RWPE1 (cell line): ENCODE data around the gene WDR20.

Experiments
- CTCF ChIA-PET: fragments of 350-600 bp; sonication (Branson Sonifier 250); formaldehyde crosslinking; extraction: SDS; loops from one replicate; lab custom pipeline; 2021; lab: Yijun Ruan, JAX
- POLR2A ChIA-PET: fragments of 400-600 bp; formaldehyde crosslinking; extraction: SDS; loops from one replicate; lab custom pipeline; 2020; ENCODE audit warnings: antibody characterized with exemption; ENCODE audit not compliant: low non-redundant PET; lab: Yijun Ruan, JAX
- DNase-seq: peaks from one replicate; pipeline ENCODE4 v3.0.0; 2012; ENCODE audit warnings: low spot score
- H3K27ac ChIP-seq: fragments of 450-650 bp; 2 replicates; pipeline ENCODE4 v1.5.1; 2017
- TF ChIP-seq, protein P1 (sequence below): fragments of 450-650 bp; conservative IDR thresholded peaks from 2 replicates; pipeline ENCODE4 v1.5.1; 2017; ENCODE audit warnings: low read depth, mild to moderate bottlenecking

The WDR20 gene

DNA sequence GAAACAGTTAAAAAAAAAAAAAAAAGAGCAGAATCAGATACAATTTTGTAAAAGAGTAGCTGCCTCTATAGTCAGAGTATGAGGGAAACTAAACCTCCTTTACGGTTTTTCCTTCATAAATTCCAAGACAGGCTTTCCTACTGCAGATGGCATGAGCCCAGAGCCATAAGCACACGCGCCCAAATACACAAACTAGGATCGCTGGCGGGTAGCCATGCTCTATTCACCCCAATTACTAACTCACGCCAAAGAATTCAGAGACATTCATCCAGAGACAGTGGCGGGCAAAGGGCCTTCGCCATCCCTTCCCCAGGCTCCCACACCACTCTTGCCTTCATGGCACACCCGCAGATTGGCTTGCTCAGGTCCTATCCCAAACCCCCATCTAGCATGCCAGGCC, 117.0 kb downstream of the WDR20 start:
- H3K27ac ChIP-seq: peak overlapping the region; percentile 27
- POLR2A ChIA-PET: no interaction called here
- CTCF ChIA-PET: interaction anchor here (0.6 kb wide), 1 partner anchor 93 kb away, joined by 3 read pairs; no protein-coding TSS in a partner anchor
- DNase-seq: no peak
- TF ChIP-seq, protein P1, sequence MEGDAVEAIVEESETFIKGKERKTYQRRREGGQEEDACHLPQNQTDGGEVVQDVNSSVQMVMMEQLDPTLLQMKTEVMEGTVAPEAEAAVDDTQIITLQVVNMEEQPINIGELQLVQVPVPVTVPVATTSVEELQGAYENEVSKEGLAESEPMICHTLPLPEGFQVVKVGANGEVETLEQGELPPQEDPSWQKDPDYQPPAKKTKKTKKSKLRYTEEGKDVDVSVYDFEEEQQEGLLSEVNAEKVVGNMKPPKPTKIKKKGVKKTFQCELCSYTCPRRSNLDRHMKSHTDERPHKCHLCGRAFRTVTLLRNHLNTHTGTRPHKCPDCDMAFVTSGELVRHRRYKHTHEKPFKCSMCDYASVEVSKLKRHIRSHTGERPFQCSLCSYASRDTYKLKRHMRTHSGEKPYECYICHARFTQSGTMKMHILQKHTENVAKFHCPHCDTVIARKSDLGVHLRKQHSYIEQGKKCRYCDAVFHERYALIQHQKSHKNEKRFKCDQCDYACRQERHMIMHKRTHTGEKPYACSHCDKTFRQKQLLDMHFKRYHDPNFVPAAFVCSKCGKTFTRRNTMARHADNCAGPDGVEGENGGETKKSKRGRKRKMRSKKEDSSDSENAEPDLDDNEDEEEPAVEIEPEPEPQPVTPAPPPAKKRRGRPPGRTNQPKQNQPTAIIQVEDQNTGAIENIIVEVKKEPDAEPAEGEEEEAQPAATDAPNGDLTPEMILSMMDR: no peak

- DNase-seq: no peak
- CTCF ChIA-PET: no interaction called here
- POLR2A ChIA-PET: no interaction called here
These were observed 118.4 kb downstream of the WDR20 start for GRCh38 chr14:102258136-102258535.

More at GRCh38 chr14:102258136-102258535, 118.4 kb downstream of the WDR20 start:
- TF ChIP-seq, protein P1: no peak
- no peak overlapping the region for H3K27ac ChIP-seq
